Measurements from ENCODE around the gene RMDN3.

DNA sequence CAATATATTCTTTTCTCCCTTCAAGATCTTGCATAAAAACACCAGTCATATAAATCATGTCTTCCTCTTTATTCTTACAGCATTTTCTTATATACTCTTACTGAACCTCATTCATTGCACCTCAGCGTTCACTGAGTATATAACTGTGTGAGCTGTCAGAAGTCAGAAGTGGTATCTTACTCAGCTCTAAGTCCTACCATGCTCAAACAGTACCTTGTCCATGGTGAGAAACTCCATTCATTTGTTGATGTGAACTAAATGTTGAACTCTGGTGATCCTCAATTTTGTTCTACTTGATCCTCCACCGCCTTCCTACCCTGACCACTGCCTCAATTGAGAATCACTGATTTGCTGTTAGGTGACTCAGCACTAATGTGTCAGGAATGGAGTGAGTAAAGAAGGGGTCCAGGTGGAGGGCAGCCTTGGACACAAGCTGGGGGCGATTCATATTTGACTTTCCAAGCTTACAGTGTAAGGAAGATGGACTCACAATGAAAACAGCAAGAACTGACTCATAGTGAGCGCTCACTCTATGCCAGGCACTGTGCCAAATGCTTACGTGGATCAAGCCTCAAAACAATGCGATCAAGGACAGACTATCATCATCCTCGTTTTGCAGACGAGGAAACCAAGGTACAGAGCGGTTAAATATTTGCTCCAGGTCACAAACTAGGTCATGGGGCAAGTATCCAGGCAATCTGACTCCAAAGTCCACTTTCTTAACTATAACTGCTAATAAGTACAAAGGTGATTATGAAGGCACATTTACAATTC lies 38.3 kb upstream of the RMDN3 start:
- TF ChIP-seq, protein P1, sequence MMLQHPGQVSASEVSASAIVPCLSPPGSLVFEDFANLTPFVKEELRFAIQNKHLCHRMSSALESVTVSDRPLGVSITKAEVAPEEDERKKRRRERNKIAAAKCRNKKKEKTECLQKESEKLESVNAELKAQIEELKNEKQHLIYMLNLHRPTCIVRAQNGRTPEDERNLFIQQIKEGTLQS (IDR thresholded peaks at IDR 0.05) = peak; percentile 74
- TF ChIP-seq, protein P2, sequence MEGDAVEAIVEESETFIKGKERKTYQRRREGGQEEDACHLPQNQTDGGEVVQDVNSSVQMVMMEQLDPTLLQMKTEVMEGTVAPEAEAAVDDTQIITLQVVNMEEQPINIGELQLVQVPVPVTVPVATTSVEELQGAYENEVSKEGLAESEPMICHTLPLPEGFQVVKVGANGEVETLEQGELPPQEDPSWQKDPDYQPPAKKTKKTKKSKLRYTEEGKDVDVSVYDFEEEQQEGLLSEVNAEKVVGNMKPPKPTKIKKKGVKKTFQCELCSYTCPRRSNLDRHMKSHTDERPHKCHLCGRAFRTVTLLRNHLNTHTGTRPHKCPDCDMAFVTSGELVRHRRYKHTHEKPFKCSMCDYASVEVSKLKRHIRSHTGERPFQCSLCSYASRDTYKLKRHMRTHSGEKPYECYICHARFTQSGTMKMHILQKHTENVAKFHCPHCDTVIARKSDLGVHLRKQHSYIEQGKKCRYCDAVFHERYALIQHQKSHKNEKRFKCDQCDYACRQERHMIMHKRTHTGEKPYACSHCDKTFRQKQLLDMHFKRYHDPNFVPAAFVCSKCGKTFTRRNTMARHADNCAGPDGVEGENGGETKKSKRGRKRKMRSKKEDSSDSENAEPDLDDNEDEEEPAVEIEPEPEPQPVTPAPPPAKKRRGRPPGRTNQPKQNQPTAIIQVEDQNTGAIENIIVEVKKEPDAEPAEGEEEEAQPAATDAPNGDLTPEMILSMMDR (IDR thresholded peaks at IDR 0.05; ENCODE audit: low read depth, low read length, missing input control) = no peak
